OCI-LY7 (cell line): ENCODE data around the gene VWA5B1. TPM values are rescaled to one million over a fixed set of nuclear protein-coding genes. Genes with fewer than 3 reads are reported as not detected.

Experiments
- BruUV-seq: library from RNA; stranded (reverse); fragments of 400-500 nt; replicated peaks from 2 replicates; lab custom pipeline; 2021; lab: Mats Ljungman, UMichigan
- CTCF ChIA-PET: fragments of 300-600 bp; sonication (Branson Sonifier 250); formaldehyde crosslinking; loops from one replicate; lab custom pipeline; 2022; ENCODE audit warnings: antibody characterized with exemption; ENCODE audit not compliant: unreplicated experiment; lab: Charles Lee
- POLR2A ChIA-PET: fragments of 300-600 bp; sonication (Branson Sonifier 250); formaldehyde crosslinking; loops from one replicate; lab custom pipeline; 2022; ENCODE audit warnings: antibody characterized with exemption; lab: Charles Lee
- DNase-seq: peaks from one replicate; pipeline ENCODE4 v3.0.0-alpha.2; 2015; ENCODE audit warnings: low spot score
- H2AFZ ChIP-seq: fragments of 200-600 bp; sonication (generic), shearing (Covaris generic); 2 replicates; pipeline ENCODE4 v1.6.1; 2014; ENCODE audit warnings: mild to moderate bottlenecking, antibody characterized with exemption, low read length, moderate library complexity
- H3K27ac ChIP-seq: fragments of 200-600 bp; sonication (generic); 2 replicates; pipeline ENCODE4 v1.5.1; 2014; ENCODE audit warnings: mixed run types, low read depth, mild to moderate bottlenecking, moderate library complexity, low read length, inconsistent platforms; ENCODE audit not compliant: poor library complexity, severe bottlenecking
- H3K36me3 ChIP-seq: fragments of 200-600 bp; sonication (generic); 2 replicates; pipeline ENCODE4 v1.6.1; 2014; ENCODE audit warnings: mild to moderate bottlenecking, antibody characterized with exemption, low read length, moderate library complexity, mixed read lengths; ENCODE audit not compliant: insufficient read depth
- H3K4me1 ChIP-seq: fragments of 200-600 bp; sonication (generic); 2 replicates; pipeline ENCODE4 v1.5.1; 2014; ENCODE audit warnings: mild to moderate bottlenecking, low read length; ENCODE audit not compliant: insufficient read depth, poor library complexity, severe bottlenecking
- H3K4me2 ChIP-seq: fragments of 200-600 bp; sonication (generic); 2 replicates; pipeline ENCODE4 v1.6.1; 2014; ENCODE audit warnings: mild to moderate bottlenecking, low read length
- H3K4me3 ChIP-seq: fragments of 200-600 bp; sonication (generic); 2 replicates; pipeline ENCODE4 v1.5.1; 2014; ENCODE audit warnings: mild to moderate bottlenecking, low read depth, low read length; ENCODE audit not compliant: poor library complexity, severe bottlenecking
- H3K79me2 ChIP-seq: fragments of 200-600 bp; sonication (generic); 2 replicates; pipeline ENCODE4 v1.6.1; 2016; ENCODE audit warnings: low read depth, mild to moderate bottlenecking, low read length, moderate library complexity, mixed read lengths; ENCODE audit not compliant: insufficient read depth
- H3K9me2 ChIP-seq: fragments of 200-600 bp; sonication (generic); 2 replicates; pipeline ENCODE4 v1.6.1; 2016; ENCODE audit warnings: mild to moderate bottlenecking, low read length, mixed read lengths; ENCODE audit not compliant: insufficient read depth
- H3K9me3 ChIP-seq: fragments of 200-600 bp; sonication (generic); 2 replicates; pipeline ENCODE4 v1.6.1; 2014; ENCODE audit warnings: mild to moderate bottlenecking, mixed run types, low read length, mixed read lengths
- H4K20me1 ChIP-seq: fragments of 200-600 bp; sonication (generic); 2 replicates; pipeline ENCODE4 v1.6.1; 2014; ENCODE audit warnings: mild to moderate bottlenecking, antibody characterized with exemption, low read length, moderate library complexity, mixed read lengths; ENCODE audit not compliant: insufficient read depth
- CTCF ChIP-seq: fragments of 200-600 bp; sonication (generic); conservative IDR thresholded peaks from 2 replicates; pipeline ENCODE4 v1.5.1; 2014; ENCODE audit warnings: mild to moderate bottlenecking, antibody characterized with exemption, low read length, moderate library complexity, mixed read lengths
- EZH2phosphoT487 ChIP-seq: fragments of 200-600 bp; sonication (generic); IDR thresholded peaks from 2 replicates; pipeline ENCODE4 v1.6.1; 2018; ENCODE audit warnings: low read depth, borderline replicate concordance, mild to moderate bottlenecking, mixed run types, antibody characterized with exemption, low read length, moderate library complexity, mixed read lengths
- intact Hi-C: fragments of 100-400 bp; cut with micrococcal nuclease; formaldehyde crosslinking; loops from one replicate; pipeline ENCODE4 v1.10.0; 2022; ENCODE audit not compliant: unreplicated experiment
- total RNA-seq, 2 experiments: library from RNA; depleted of rRNA in 1 of 2; stranded (reverse); fragments of >200 nt in 1 of 2; shearing (Covaris generic) in 1 of 2; gene quantifications; 2 replicates each; pipeline ENCODE4 v1.2.3, GENCODE V29; 2014 to 2022

The VWA5B1 gene
- total RNA-seq, 2 experiments from 2014 or later: 0.19 to 0.25 TPM

DNA sequence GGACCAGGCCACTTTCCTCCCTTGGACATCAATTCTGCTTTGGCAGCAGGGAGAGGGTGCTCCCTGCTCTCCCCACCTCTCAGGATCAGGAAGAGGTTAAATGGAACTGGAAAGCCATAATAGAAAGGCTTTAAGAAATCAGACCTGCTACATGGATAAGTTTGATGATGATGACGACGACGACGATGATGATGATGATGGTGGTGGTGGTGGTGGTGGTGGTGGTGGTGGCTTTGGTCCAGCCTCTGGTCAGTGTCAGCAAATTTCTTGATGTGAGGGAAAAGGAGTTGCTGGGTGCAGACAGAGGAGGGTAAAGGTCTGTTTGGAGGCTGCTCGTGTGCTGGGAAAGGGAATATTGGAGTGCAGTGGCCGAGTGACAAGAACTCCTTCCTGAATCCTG lies 36.8 kb downstream of the VWA5B1 start:
- no peak for DNase-seq
- Histone ChIP-seq H3K4me3 (no peak overlapping the region), H2AFZ (no peak overlapping the region), H3K27ac (no peak overlapping the region), H3K9me2 (no peaks in the 10 kb centered on the region), H3K9me3 (no peaks in the 10 kb centered on the region), H3K79me2 (no peaks in the 10 kb centered on the region), H3K4me2 (no peak overlapping the region), H3K4me1 (peaks cover 25% of the 10 kb centered on the region), H4K20me1 (no peaks in the 10 kb centered on the region), H3K36me3 (no peaks in the 10 kb centered on the region)
- TF ChIP-seq EZH2phosphoT487 (no peak), CTCF (no peak)
- ChIA-PET CTCF (no interaction called here), POLR2A (no interaction called here)
- BruUV-seq: no TSS peak
- intact Hi-C loops: no loop called here

GRCh38 chr1:20328201-20328600 lies 37.5 kb downstream of the VWA5B1 start:
- Histone ChIP-seq H3K79me2 (no peaks in the 10 kb centered on the region), H3K27ac (no peak overlapping the region), H3K4me3 (no peak overlapping the region), H3K9me3 (no peaks in the 10 kb centered on the region), H2AFZ (no peak overlapping the region), H3K4me2 (no peak overlapping the region), H4K20me1 (no peaks in the 10 kb centered on the region), H3K36me3 (no peaks in the 10 kb centered on the region), H3K9me2 (no peaks in the 10 kb centered on the region), H3K4me1 (peaks cover 17% of the 10 kb centered on the region)
- ChIA-PET POLR2A (no interaction called here), CTCF (no interaction called here)
- no TSS peak for BruUV-seq
- intact Hi-C loops: no loop called here
- DNase-seq: no peak
- TF ChIP-seq CTCF: no peak

GRCh38 chr1:20329793-20330542 lies 39.3 kb downstream of the VWA5B1 start:
- H3K4me1 ChIP-seq: peaks cover 10% of the 10 kb centered on the region
- H3K27ac ChIP-seq: no peak overlapping the region
- H3K36me3 ChIP-seq: no peaks in the 10 kb centered on the region
- CTCF ChIA-PET: no interaction called here
- no peak overlapping the region for H3K4me2 ChIP-seq
- intact Hi-C loops: no loop called here
- H3K4me3 ChIP-seq: no peak overlapping the region
- no peak overlapping the region for H2AFZ ChIP-seq
- no peaks in the 10 kb centered on the region for H3K79me2 ChIP-seq
- no peaks in the 10 kb centered on the region for H4K20me1 ChIP-seq
- H3K9me3 ChIP-seq: no peaks in the 10 kb centered on the region
- no TSS peak for BruUV-seq
- POLR2A ChIA-PET: no interaction called here
- no peaks in the 10 kb centered on the region for H3K9me2 ChIP-seq
- no peak for DNase-seq
- TF ChIP-seq CTCF (peak; percentile 67), EZH2phosphoT487 (no peak)
